ENCODE data around the gene CCDC88C.
"Not testable (repeated sequence)": the region's sequence is repeated elsewhere in the genome, so short reads cannot be mapped to it uniquely, and the experiment has no call there.

CCDC88C gene

DNA sequence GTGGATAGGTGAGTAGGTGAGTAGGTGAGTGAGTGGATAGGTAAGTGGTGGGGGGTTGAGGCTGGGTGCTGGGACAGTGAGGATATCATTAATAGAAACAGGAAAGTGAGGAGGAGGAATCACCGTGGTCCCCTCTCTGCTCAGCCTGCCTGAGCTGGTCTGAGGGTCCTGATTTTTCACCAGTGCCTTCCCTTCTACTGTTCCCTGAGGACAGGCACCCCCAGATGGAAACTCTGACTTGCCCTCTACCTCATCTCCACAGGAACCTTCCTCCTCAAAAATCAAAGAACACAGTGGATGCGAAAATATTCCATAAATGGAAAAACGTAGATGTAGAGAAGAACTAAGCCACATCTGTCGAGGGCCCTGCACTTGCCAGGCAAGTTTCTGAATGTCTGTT is 175.0 kb downstream of the CCDC88C start:
- FAIRE-seq = no peak

DNA sequence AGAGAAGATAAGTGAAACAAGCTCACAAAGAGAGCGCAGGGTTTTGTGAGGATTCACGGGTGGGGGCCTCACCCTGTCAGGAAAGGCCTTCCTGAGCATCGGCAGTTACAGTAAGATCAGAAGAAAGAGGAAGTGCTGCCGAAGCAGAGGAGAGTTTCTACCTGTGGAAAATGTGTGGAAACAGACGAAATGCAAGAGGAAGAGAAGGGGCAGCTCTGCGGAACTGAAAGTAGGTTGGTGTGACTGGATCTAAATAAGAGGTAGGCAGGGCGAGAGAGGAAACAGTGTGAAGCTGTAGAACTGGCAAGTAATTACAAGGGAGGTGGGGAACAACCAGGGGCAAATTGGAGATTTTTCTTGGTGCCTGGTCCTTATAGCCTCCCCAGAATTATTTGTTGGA is 175.8 kb downstream of the CCDC88C start:
- no peak for FAIRE-seq

DNA sequence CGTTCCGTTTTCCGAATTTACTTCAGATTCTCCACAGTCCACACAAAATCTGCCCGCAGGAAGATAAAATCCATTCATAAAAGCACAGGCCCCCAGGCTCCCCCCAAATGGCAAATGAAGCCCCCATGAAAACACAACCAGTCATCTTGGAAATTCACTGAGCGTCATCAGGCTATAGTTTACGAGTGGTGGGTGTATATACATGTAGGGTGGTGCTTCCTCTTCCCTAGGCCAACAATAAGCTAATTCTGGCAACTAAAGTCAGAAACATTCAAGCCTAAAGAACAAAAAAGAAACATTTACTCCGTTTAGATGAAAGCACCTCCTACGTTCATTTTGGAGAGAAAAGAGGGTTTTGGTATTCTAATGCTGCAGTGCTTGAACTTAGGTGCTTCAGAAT is 179.0 kb downstream of the CCDC88C start:
- no peak for FAIRE-seq

DNA sequence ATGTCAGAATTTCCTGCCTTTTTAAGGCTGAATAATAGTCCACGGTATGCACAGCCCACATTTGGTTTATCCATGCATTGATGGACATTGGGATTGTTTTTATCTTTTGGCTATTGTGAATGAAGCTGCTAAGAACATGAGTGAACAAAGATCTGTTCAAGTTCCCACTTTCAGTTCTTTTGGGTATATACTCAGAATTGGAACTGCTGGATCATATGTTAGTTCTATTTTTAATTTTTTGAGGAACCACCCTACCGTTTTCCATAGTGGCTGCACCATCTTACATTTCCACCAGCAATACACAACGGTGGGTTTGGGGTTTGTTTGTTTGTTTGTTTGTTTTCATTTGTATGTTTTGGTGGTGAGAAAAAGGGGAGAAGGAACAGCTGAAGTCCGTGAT is 179.5 kb downstream of the CCDC88C start:
- no peak for FAIRE-seq

DNA sequence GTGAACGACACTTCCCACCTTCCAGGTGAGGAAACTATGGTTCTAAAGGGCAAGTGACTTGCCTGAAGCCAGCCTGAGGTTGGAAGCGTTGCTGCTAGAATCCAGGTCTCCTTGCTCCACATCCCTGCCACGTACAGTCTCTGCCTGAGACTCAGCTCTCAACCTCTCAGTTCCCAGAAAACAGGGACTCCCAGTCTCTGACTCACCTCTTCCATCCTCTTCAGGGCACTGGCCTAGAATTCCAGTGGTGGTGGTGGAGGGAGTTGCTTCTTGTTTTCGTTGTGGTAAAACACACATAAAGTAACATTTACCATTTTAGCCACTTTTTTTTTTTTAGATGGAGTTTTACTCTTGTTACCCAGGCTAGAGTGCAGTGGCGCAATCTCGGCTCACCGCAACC is 180.4 kb downstream of the CCDC88C start:
- FAIRE-seq = no peak

DNA sequence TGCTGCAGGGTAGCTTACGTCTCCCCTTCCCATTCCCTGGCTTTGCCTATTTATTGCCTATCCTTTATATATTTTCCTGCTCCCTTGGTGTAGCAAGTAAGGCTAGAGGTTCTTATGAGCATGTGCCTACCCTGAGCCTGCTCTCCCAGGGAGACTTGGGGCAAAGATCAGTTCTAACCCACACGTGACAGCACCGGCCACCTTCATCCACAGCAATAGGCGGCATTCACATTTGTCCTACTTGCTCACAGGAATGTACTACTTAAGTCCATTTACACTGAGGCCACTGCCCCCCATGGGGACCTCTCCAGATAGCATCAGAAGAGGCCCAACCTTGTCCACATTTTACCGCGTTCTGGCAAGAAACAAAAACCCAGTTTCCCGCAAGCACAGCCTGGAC is 181.8 kb downstream of the CCDC88C start:
- FAIRE-seq = no peak

DNA sequence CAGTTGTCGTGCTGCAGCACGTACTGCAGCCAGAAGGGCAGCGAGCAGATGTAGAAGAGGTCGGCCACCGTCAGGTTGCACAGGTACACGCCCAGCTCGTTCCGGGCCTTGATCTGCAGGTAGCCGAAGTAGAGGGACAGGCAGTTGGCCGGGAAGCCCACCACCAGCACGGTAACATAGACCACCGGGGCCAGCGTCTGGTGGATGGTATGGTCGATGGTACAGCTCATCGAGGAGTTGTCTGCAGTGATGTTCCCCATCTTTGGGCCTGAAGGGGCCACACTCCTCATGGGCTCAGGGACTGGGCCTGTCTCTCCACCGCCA is 182.9 kb downstream of the CCDC88C start:
- FAIRE-seq = no peak

DNA sequence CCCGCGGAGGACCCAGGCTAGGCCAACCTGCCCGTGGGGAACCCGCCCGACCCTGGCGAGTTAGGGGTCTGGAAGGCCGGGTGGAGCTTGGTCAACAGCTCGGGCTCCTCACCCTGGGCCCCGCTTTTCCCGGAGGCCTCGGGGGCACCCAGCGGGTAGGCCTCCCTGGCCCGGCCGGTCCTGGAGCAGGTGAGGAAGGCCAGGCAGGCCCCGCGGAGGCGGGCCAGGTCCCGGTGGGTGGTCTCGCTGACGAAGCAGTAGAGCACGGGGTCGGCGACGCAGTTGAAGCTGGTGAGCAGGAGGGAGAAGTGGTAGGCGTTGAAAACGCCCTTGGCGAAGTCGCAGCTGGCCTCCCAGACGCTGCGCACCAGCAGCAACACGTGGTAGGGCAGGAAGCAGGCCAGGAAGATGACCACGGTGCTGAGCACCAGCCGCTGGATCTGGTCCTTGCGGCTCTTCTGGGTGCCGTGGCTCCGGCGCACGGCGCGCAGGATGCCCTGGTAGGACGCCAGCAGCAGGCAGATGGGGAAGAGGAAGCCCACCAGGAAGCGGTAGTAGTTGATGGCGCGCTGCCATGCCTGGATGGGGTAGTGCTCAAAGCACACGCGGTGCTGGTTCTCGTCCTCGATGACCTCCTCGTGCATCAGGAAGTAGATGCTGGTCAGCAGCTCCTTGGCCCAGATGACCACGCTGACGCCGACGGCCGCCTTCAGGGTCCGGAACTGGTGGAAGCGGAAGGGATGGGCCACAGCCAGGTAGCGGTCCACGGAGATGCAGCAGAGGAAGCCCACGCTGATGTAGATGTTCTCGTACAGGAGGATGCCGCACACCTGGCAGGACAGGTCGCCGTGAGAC is 183.5 kb downstream of the CCDC88C start:
- no peak for FAIRE-seq

DNA sequence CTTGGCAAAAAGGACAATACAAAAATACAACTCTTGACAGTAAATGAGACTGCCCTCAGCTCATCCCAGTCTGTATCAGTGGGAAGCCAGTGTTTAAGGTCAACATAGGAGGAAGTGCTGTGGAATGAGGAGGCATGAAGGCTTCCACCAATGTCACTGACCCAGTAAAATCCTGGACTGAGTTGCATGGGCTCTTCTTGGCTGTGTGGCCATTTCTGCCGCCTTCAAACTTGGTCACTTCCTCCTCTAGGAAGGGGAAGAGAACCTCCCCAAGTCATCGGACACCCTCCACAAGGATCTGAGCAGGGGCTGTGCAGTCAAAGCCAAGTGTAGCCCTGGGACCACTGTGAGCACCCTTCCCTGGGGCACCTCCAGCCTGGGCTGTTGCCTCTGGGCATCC is 185.0 kb downstream of the CCDC88C start:
- no peak for FAIRE-seq

DNA sequence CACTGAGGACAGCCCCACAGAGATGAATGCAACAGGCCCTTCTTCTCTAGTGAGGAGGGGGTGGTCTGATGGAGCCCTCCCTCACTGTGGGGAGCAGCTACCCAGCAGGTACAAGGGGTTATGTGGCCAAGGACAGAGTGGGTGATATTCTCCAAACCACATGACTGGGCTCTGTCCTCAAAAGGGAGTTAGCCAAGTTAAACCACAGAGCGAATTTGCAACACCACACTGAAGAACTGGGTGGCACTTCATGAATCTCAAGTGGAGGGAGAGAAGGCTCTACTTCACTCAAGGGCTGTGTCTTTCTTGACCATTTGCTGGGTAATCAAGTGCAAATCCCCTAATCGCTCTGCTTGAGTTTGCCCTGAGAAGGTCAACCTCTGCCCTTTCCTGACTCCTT is 185.6 kb downstream of the CCDC88C start:
- FAIRE-seq = no peak

DNA sequence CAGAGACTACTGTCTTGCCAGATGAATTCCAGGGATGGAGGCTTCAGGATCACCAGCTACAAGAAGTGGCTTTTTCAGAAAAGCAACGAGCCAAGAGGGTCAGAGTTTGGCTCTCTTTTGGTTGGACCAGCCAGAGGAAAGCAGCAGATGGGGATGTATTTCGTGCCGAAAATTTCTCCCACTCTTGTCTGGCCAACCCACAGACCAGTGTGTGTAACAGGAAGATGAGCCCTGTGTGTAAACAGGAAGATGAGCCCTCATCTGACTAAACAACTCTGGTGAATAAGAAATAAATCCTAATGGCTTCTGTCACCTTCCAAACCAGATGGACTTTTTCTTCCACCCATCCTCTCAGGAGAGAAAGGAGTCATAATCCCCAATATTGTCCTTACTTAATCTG is 186.2 kb downstream of the CCDC88C start:
- FAIRE-seq = no peak

DNA sequence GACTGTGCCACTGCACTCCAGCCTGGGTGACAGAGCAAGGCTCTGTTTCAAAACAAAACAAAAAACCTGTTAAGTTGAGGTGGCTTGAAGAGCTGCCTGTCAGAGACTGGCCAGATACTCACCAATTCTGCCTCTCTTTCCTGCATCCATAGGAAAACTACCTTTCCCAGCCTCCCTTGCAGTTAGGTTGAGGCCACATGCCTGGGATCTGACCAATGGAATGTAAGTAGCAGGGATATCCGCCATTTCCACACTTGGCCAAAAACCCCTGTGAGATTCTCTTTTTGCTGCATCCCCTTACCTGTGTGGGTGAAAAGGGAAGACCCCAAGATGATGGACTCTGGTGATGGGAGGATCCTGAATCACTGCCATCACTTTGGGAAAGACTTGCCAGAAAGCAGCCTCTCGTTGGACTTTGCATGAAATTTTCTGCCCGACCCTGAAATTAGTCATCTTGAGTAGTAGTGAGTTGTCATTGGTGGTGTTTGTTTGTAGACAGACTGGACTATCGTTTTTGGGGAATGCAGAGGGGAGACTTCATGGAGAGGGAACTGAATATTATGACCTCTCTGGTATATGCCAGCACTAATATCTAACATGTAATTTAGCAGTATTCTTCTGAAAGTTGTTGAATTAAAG is 187.1 kb downstream of the CCDC88C start:
- no peak for FAIRE-seq

DNA sequence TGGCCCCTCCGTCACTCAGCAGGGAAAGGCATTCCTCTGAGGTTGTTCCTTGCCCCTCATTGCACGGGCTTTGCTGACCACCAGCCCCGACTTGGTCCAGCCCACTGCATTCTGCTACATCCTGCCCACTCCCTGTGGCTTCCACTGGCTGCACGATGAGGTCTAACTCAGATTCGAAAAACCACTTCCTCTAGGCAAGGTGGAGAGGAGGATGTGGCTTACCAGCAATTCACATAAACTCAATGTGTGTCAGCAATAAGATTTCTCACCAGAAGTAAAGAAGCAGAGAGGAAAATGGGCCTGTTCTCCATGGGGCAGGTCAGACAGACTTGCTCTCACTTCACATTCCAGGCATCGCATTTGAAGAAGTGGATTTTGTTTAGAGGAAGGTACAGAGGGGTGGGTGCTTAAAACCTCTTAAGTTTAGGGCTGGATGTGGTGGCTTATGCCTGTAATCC is 187.8 kb downstream of the CCDC88C start:
- FAIRE-seq = no peak

DNA sequence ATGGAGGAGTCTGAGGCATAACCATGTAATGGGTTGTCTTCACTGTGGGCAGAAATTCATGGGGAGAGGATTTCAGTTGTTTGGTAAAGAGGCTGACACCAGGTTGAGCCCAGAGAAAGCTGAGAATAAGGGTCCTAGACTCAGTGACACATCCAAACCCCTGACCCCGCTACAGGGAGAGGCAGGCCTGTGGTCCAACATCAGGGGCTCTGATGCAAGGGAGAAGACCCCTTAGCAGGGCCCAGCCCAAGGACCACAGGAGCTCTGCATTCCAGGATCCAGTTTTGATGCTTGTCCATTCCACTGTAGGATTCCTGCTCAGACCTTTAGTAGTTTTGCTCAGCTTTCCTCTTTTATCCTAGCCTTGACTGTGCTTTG is 188.6 kb downstream of the CCDC88C start:
- FAIRE-seq = no peak

DNA sequence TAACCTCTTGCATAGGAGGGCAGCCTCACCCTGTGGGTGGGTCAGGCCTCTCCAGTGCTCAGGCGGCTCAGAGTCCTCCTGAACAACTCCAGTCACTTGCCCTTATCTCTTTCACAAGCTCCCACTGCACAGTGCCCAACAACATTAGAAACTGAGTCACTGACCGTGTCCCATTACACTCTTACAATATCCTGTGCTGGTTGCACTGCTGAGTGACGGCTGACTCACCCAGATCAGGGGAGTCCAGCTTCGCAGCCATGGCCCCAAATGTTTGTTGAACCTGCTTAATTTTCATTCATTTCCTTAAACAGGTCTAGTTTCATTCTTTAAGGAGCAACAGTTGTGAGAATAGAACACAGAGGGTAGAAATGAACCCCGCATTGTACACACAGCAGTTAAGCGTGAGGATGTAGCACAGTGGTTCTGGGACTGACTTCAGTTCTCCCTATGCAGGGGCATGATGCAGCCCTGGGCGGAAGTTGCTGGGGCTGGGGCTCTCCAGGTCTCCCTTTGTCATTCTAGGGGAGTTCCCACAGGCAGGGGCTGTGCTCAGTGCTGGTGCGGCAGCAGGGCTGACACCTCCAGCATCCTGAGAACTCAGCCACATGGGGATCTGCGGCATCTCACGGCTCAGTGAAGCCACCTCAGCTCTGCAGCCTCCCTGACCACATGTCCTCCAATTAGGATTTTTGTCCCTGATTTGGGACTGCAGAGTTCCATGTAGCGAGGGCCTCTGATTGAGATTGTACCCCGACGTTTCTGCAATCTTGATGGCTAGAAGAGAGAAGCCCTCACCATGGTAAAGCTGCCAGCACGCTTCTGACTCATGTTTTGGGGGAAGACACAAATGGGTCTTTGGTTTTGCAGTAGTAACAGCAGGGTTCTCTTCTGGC is 189.3 kb downstream of the CCDC88C start:
- no peak for FAIRE-seq

DNA sequence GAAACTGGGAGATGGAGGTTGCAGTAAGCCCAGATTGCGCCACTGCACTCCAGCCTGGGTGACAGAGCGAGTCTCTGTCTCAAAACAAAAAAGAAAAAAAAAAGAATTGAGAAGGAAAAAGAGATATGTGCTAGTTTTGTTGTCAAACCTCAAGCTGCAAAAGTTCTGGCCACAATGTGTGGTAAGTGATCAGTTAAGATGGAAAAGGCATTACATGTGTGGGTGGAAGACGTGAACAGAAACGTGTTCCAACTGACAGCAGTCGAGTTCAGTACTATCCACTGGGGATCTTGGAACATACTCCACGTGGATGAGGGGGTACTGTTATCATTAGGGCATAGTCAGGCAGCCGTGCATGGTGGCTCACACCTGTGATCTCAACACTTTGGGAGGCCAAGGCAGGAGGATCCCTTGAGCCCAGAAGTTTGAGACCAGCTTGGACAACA is 190.4 kb downstream of the CCDC88C start:
- no peak for FAIRE-seq

DNA sequence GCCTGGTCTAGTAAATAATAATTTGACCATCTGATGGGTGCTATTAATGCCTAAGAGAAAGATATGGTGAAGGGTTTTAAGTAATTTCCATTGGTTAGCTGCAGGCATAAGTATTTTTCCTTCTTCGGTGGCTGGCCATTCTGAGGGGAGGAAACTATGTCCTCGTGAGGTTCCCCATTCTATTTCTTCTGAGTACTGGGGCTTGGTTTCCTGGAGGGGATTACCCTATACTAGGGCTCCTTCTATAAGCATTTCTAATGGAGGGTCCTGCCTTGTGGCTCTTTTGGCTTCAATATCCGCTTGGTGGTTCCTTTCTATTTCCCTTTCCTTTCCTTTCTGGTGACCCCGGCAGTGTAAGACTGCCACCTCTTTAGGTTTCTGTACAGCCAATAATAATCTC is 191.3 kb downstream of the CCDC88C start:
- not testable (repeated sequence) for FAIRE-seq

DNA sequence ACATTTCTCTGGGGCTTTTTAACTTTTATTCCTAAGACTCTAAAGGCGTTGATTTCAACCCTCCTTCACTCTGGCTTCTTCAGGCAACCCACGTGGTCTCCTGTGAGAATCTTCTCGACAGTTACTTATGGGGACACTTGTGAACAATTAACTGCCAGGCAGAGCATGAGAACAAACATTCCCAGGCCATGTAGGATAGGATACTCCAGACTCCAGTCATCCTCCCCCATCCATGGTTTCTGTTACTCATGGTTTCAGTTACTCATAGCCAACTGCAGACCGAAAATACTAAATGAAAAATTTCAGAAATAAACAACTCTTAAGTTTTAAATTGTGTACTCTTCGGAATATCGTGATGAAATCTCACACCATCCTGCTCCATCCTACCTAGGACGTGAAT is 192.6 kb downstream of the CCDC88C start:
- FAIRE-seq = no peak

DNA sequence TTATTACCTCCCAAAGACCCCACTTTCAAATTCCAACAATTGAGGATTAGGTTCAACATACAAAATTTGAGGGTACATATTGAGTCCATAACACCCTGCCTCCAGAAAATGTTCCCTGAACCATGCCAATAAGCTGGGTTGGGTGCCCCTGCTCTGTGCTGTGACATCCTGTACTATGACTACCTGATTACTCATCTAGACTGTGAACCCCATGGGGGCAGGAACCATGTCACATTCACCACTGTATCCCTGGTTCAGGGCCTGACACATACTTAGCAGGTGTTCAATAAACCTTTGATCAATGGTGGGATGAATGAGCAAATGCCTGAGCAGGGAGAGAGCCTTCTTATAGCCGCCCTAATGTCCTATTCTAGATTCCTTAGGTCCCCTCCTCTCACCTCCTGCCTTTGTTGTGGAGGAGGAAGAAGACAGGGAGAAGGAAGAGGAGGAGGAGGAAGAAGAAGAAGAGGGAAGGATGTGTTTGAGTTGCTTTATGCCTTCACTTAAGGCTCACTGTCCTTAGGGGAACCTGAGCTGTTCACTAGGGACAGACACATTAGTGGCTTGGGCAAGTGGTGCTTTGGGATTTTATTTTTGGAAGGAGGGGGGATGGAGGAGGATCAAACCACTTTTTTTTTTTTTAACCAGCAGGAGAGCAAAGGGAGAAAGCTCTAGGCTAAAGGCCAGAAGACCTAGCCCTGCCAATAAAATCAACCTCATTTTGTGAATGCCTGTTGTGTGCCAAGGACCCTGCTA is 194.4 kb downstream of the CCDC88C start:
- FAIRE-seq = no peak

All from endometrium (tissue), 2 donors.